HG03103 (cell line): ENCODE results near the gene CFAP100.

Experiments used
- ATAC-seq: cut with Tn5 transposase; IDR thresholded peaks from one replicate; pipeline ENCODE4 v1.9.1; 2021; ENCODE audit warnings: low read depth; ENCODE audit not compliant: unreplicated experiment

Gene CFAP100

GRCh38 chr3:126394179-126394976, at the start of gene CFAP100:
CFAP100 (plus strand) TSS chr3:126394909; CDS start chr3:126396001, 1,092 bp downstream.
- no peak for ATAC-seq

- no peak for ATAC-seq
Observed at GRCh38 chr3:126345231-126345630, 49.5 kb upstream of the CFAP100 start.

- ATAC-seq: no peak
Observed at GRCh38 chr3:126345641-126346460, 48.9 kb upstream of the CFAP100 start.

- ATAC-seq: no peak
Observed at GRCh38 chr3:126346466-126346865, 48.2 kb upstream of the CFAP100 start.

- ATAC-seq: no peak
Observed at GRCh38 chr3:126347543-126348161, 47.1 kb upstream of the CFAP100 start.

GRCh38 chr3:126348308-126348920, 46.3 kb upstream of the CFAP100 start:
- ATAC-seq: no peak

- no peak for ATAC-seq
Observed at GRCh38 chr3:126349071-126349470, 45.6 kb upstream of the CFAP100 start.

- no peak for ATAC-seq
Observed at GRCh38 chr3:126349611-126350501, 44.9 kb upstream of the CFAP100 start.

- ATAC-seq: no peak
Observed at GRCh38 chr3:126350502-126351085, 44.1 kb upstream of the CFAP100 start.

- no peak for ATAC-seq
Observed at GRCh38 chr3:126351086-126351770, 43.5 kb upstream of the CFAP100 start.

GRCh38 chr3:126351771-126352475, 42.8 kb upstream of the CFAP100 start:
- ATAC-seq: no peak

GRCh38 chr3:126352476-126353454, 41.9 kb upstream of the CFAP100 start:
- no peak for ATAC-seq

- no peak for ATAC-seq
Observed at GRCh38 chr3:126353694-126354321, 40.9 kb upstream of the CFAP100 start.

- ATAC-seq: no peak
Observed at GRCh38 chr3:126354776-126355175, 39.9 kb upstream of the CFAP100 start.

- no peak for ATAC-seq
Observed at GRCh38 chr3:126355251-126355650, 39.5 kb upstream of the CFAP100 start.

- no peak for ATAC-seq
Observed at GRCh38 chr3:126355777-126356372, 38.8 kb upstream of the CFAP100 start.
